Measurements from ENCODE around the gene RGS2. TPM values are rescaled to one million over a fixed set of nuclear protein-coding genes. Genes with fewer than 3 reads are reported as not detected.
A peak's percentile ranks its signal among the peaks of the same experiment; 100 is the strongest.

RGS2 gene
- total and polyA plus RNA-seq, 5 experiments from 2014 or later, result 9.7 to 74.8 (median 19.3) TPM

GRCh38 chr1:192802406-192802805 lies 6.4 kb upstream of the RGS2 start:
- Mint-ChIP-seq H3K4me3 (no peak overlapping the region), H3K9me3 (no peaks in the 10 kb centered on the region), H3K27ac (no peak overlapping the region), H3K36me3 (no peaks in the 10 kb centered on the region), H3K27me3 (peaks cover 0 to 2% (median 0%) of the 10 kb centered on the region in 5 donors), H3K4me1 (peaks cover 0 to 10% (median 4%) of the 10 kb centered on the region in 4 donors)
- POLR2A ChIA-PET, result no interaction called here
- ATAC-seq (no peak), DNase-seq (no peak)

- DNase-seq (no peak), ATAC-seq (no peak)
- POLR2A ChIA-PET, result interaction anchor here (1.0 to 1.4 kb wide), 2 partner anchors 255 to 318 kb away, joined by 3 read pairs; partner anchors contain the start of genes CDC73 and UCHL5
- Mint-ChIP-seq H3K4me3 (no peak overlapping the region), H3K27ac (no peak overlapping the region), H3K9me3 (no peaks in the 10 kb centered on the region), H3K4me1 (peaks cover 0 to 19% (median 12%) of the 10 kb centered on the region in 4 donors), H3K27me3 (peaks cover 0 to 2% (median 0%) of the 10 kb centered on the region in 5 donors), H3K36me3 (no peaks in the 10 kb centered on the region)
Observed at GRCh38 chr1:192803501-192803900, 5.3 kb upstream of the RGS2 start.

- POLR2A ChIA-PET, result interaction anchor here (1.3 kb wide), 1 partner anchor 253 kb away, joined by 4 read pairs; the partner anchor contains the start of genes RO60 and UCHL5
- peak overlapping the region in 1 of 10 donors; percentile 34 for H3K4me3 Mint-ChIP-seq
- H3K4me1 Mint-ChIP-seq, result peaks cover 11 to 39% (median 28%) of the 10 kb centered on the region in 4 donors
- DNase-seq (peak in 4 of 10 donors; percentile 32 to 69 (median 62)), ATAC-seq (peak; percentile 10 to 17)
- H3K36me3 Mint-ChIP-seq, result peaks cover 0 to 1% (median 0%) of the 10 kb centered on the region in 3 donors
- H3K9me3 Mint-ChIP-seq, result no peaks in the 10 kb centered on the region
- peak overlapping the region in 1 of 10 donors; percentile 93 for H3K27ac Mint-ChIP-seq
- no peaks in the 10 kb centered on the region for H3K27me3 Mint-ChIP-seq
Observed at GRCh38 chr1:192805832-192806323, 3.0 kb upstream of the RGS2 start.

- no peak for ATAC-seq
- Mint-ChIP-seq H3K27ac (peak overlapping the region; percentile 90 to 99 (median 94)), H3K4me3 (peak overlapping the region; percentile 93 to 100 (median 98)), H3K27me3 (peaks cover 0 to 2% (median 0%) of the 10 kb centered on the region in 5 donors), H3K9me3 (no peaks in the 10 kb centered on the region), H3K4me1 (peaks cover 11 to 41% (median 28%) of the 10 kb centered on the region in 4 donors), H3K36me3 (peaks cover 0 to 4% (median 0%) of the 10 kb centered on the region in 3 donors)
- DNase-seq, result peak in 1 of 10 donors; percentile 13
- POLR2A ChIA-PET, result interaction anchor here (1.3 to 4.0 kb wide), 2 partner anchors 251 to 314 kb away, joined by 4 to 14 read pairs; partner anchors contain the start of genes CDC73, RO60 and UCHL5
Observed at GRCh38 chr1:192807211-192808162, 1.4 kb upstream of the RGS2 start.

- H3K27me3 Mint-ChIP-seq, result peaks cover 0 to 2% (median 0%) of the 10 kb centered on the region in 5 donors
- peak overlapping the region; percentile 90 to 99 (median 94) for H3K27ac Mint-ChIP-seq
- ATAC-seq, result no peak
- peak overlapping the region; percentile 93 to 100 (median 98) for H3K4me3 Mint-ChIP-seq
- H3K9me3 Mint-ChIP-seq, result no peaks in the 10 kb centered on the region
- H3K4me1 Mint-ChIP-seq, result peaks cover 11 to 41% (median 28%) of the 10 kb centered on the region in 4 donors
- peak in 2 of 10 donors; percentile 1 to 30 for DNase-seq
- peaks cover 0 to 4% (median 0%) of the 10 kb centered on the region in 3 donors for H3K36me3 Mint-ChIP-seq
- POLR2A ChIA-PET, result interaction anchor here (4.0 kb wide), 1 partner anchor 314 kb away, joined by 14 read pairs; the partner anchor contains the start of gene CDC73
Observed at GRCh38 chr1:192808163-192808517, 699 bp upstream of the RGS2 start.

- Mint-ChIP-seq H3K4me3 (peak overlapping the region; percentile 93 to 100 (median 98)), H3K9me3 (no peaks in the 10 kb centered on the region), H3K27me3 (peaks cover 0 to 3% (median 0%) of the 10 kb centered on the region in 5 donors), H3K4me1 (peaks cover 11 to 41% (median 28%) of the 10 kb centered on the region in 4 donors), H3K36me3 (peaks cover 0 to 4% (median 0%) of the 10 kb centered on the region in 3 donors), H3K27ac (peak overlapping the region; percentile 93 to 99 (median 98))
- POLR2A ChIA-PET, result interaction anchor here (1.0 to 4.0 kb wide), 4 partner anchors 249 to 312 kb away, joined by 3 to 14 read pairs (median 6); partner anchors contain the start of genes CDC73, GLRX2, RO60 and UCHL5
- DNase-seq (peak; percentile 7 to 80 (median 52)), ATAC-seq (peak; percentile 39 to 63)
Observed at GRCh38 chr1:192809307-192810252, 741 bp downstream of the RGS2 start.

- no peaks in the 10 kb centered on the region for H3K9me3 Mint-ChIP-seq
- DNase-seq (no peak), ATAC-seq (no peak)
- peaks cover 0 to 3% (median 0%) of the 10 kb centered on the region in 5 donors for H3K27me3 Mint-ChIP-seq
- peaks cover 11 to 41% (median 28%) of the 10 kb centered on the region in 4 donors for H3K4me1 Mint-ChIP-seq
- POLR2A ChIA-PET, result interaction anchor here (1.2 to 4.0 kb wide), 3 partner anchors 249 to 311 kb away, joined by 4 to 14 read pairs (median 7); partner anchors contain the start of genes CDC73, GLRX2, RO60 and UCHL5
- H3K27ac Mint-ChIP-seq, result peak overlapping the region in 6 of 10 donors; percentile 7 to 99 (median 50)
- H3K4me3 Mint-ChIP-seq, result peak overlapping the region; percentile 45 to 100 (median 98)
- H3K36me3 Mint-ChIP-seq, result peaks cover 0 to 4% (median 0%) of the 10 kb centered on the region in 3 donors
Observed at GRCh38 chr1:192810253-192810880, 1.5 kb downstream of the RGS2 start.

- Mint-ChIP-seq H3K4me1 (peaks cover 11 to 39% (median 28%) of the 10 kb centered on the region in 4 donors), H3K27ac (no peak overlapping the region), H3K36me3 (peaks cover 0 to 4% (median 0%) of the 10 kb centered on the region in 3 donors), H3K27me3 (peaks cover 0 to 3% (median 0%) of the 10 kb centered on the region in 5 donors), H3K4me3 (peak overlapping the region in 2 of 10 donors; percentile 45 to 100), H3K9me3 (no peaks in the 10 kb centered on the region)
- DNase-seq, result no peak
- POLR2A ChIA-PET, result no interaction called here
- ATAC-seq, result no peak
Observed at GRCh38 chr1:192811006-192811405, 2.2 kb downstream of the RGS2 start.

GRCh38 chr1:192811594-192812239 lies 2.9 kb downstream of the RGS2 start:
- Mint-ChIP-seq H3K4me1 (peaks cover 11 to 38% (median 28%) of the 10 kb centered on the region in 4 donors), H3K4me3 (peak overlapping the region in 1 of 10 donors; percentile 41), H3K27ac (no peak overlapping the region), H3K36me3 (peaks cover 0 to 4% (median 0%) of the 10 kb centered on the region in 3 donors), H3K9me3 (no peaks in the 10 kb centered on the region), H3K27me3 (peaks cover 0 to 3% (median 0%) of the 10 kb centered on the region in 5 donors)
- POLR2A ChIA-PET, result no interaction called here
- DNase-seq (no peak), ATAC-seq (no peak)

- Mint-ChIP-seq H3K27me3 (peaks cover 0 to 3% (median 0%) of the 10 kb centered on the region in 5 donors), H3K4me1 (peaks cover 11 to 29% (median 22%) of the 10 kb centered on the region in 4 donors), H3K36me3 (peaks cover 0 to 4% (median 0%) of the 10 kb centered on the region in 3 donors), H3K27ac (no peak overlapping the region), H3K9me3 (no peaks in the 10 kb centered on the region), H3K4me3 (peak overlapping the region in 1 of 10 donors; percentile 1)
- POLR2A ChIA-PET, result no interaction called here
- no peak for DNase-seq
- ATAC-seq, result no peak
Observed at GRCh38 chr1:192812420-192813209, 3.8 kb downstream of the RGS2 start.

Data from naive thymus-derived CD8-positive, alpha-beta T cell (primary cell).